CD14-positive monocyte (primary cell): ENCODE measurements around the gene GIT2. TPM values are rescaled to one million over a fixed set of nuclear protein-coding genes. Genes with fewer than 3 reads are reported as not detected.

Source experiments
- DNase-seq, 3 donors: peaks; one replicate each; pipeline ENCODE4 v3.0.0-alpha.2; 2011 to 2022
- H2AFZ ChIP-seq: 2 replicates; pipeline ENCODE4 v1.6.0; 2012; ENCODE audit warnings: mild to moderate bottlenecking, low read depth, low read length, inconsistent platforms; ENCODE audit not compliant: insufficient read depth, poor library complexity, severe bottlenecking
- H3K27ac ChIP-seq, 2 donors: 1 replicate in 1 of 2; 2 replicates in 1 of 2; pipeline ENCODE4 v1.5.1; 2012 to 2013; ENCODE audit warnings: low read length in 2 of 2, control low read depth in 1 of 2, inconsistent platforms in 1 of 2, low read depth in 1 of 2, mild to moderate bottlenecking in 1 of 2
- H3K27me3 ChIP-seq, 2 donors: one replicate each; pipeline versions ENCODE4 v1.6.0 to v1.6.1; 2011 to 2013; ENCODE audit warnings: low read length in 2 of 2; ENCODE audit not compliant: control insufficient read depth in 2 of 2, insufficient read depth in 2 of 2
- H3K36me3 ChIP-seq, 2 donors: replicated peaks in 1 of 2; 1 replicate in 1 of 2; 2 replicates in 1 of 2; pipeline versions ENCODE4 v1.5.1 to v1.6.1; 2012 to 2013; ENCODE audit warnings: low read length in 2 of 2, control low read depth in 1 of 2, inconsistent platforms in 1 of 2, mild to moderate bottlenecking in 1 of 2; ENCODE audit not compliant: insufficient read depth in 2 of 2, control insufficient read depth in 1 of 2
- H3K4me1 ChIP-seq, 2 donors: 1 replicate in 1 of 2; 2 replicates in 1 of 2; pipeline versions ENCODE4 v1.5.1 to v1.6.1; 2012 to 2013; ENCODE audit warnings: low read length in 2 of 2, control low read depth in 1 of 2, inconsistent platforms in 1 of 2, mild to moderate bottlenecking in 1 of 2, moderate library complexity in 1 of 2; ENCODE audit not compliant: insufficient read depth in 2 of 2, control insufficient read depth in 1 of 2
- H3K4me2 ChIP-seq: replicated peaks from 2 replicates; pipeline ENCODE3; 2012; ENCODE audit warnings: low read length, moderate library complexity, mild to moderate bottlenecking; ENCODE audit not compliant: poor library complexity, severe bottlenecking; ENCODE audit errors: extremely low read depth
- H3K4me3 ChIP-seq, 3 experiments: fragments of 200-600 bp in 1 of 3; sonication (generic) in 1 of 3; replicated peaks in 1 of 3; 1 replicate in 2 of 3; 2 replicates in 1 of 3; pipeline ENCODE4 v1.5.1; 2011 to 2013; ENCODE audit warnings: low read length in 3 of 3, mild to moderate bottlenecking in 3 of 3, control low read depth in 2 of 3, low read depth in 2 of 3, inconsistent platforms in 1 of 3, moderate library complexity in 1 of 3
- H3K79me2 ChIP-seq: 2 replicates; pipeline ENCODE4 v1.6.0; 2012; ENCODE audit warnings: mild to moderate bottlenecking, control low read depth, inconsistent platforms, low read length, moderate library complexity; ENCODE audit not compliant: insufficient read depth
- H3K9ac ChIP-seq: 2 replicates; pipeline ENCODE4 v1.6.0; 2017; ENCODE audit warnings: low read length, mild to moderate bottlenecking; ENCODE audit not compliant: insufficient read depth, poor library complexity, severe bottlenecking
- H3K9me3 ChIP-seq, 2 donors: replicated peaks in 1 of 2; 1 replicate in 1 of 2; 2 replicates in 1 of 2; pipeline versions ENCODE4 v1.5.1 to v1.6.1; 2012 to 2013; ENCODE audit warnings: low read length in 2 of 2, control low read depth in 1 of 2; ENCODE audit not compliant: control insufficient read depth in 1 of 2, insufficient read depth in 1 of 2
- H4K20me1 ChIP-seq: 2 replicates; pipeline ENCODE4 v1.6.0; 2012; ENCODE audit warnings: mild to moderate bottlenecking, low read length, control low read depth, moderate library complexity; ENCODE audit not compliant: insufficient read depth
- H3K27ac Mint-ChIP-seq, 7 donors: one replicate each; pipeline ENCODE4 v1.8.0; 2020; ENCODE audit warnings: mild to moderate bottlenecking in 7 of 7, mixed read lengths in 7 of 7, moderate library complexity in 6 of 7, inconsistent platforms in 2 of 7
- H3K27me3 Mint-ChIP-seq, 3 donors: one replicate each; pipeline ENCODE4 v1.8.0; 2021 to 2022; ENCODE audit warnings: low read depth in 3 of 3, mild to moderate bottlenecking in 3 of 3, mixed read lengths in 3 of 3, moderate library complexity in 3 of 3, inconsistent platforms in 1 of 3
- H3K36me3 Mint-ChIP-seq, 2 donors: one replicate each; pipeline ENCODE4 v1.8.0; 2020; ENCODE audit warnings: mixed read lengths in 2 of 2, inconsistent platforms in 1 of 2, mild to moderate bottlenecking in 1 of 2
- H3K4me1 Mint-ChIP-seq: one replicate; pipeline ENCODE4 v1.8.0; 2020; ENCODE audit warnings: mild to moderate bottlenecking, mixed read lengths
- H3K4me3 Mint-ChIP-seq, 2 donors: one replicate each; pipeline ENCODE4 v1.8.0; 2020; ENCODE audit warnings: mild to moderate bottlenecking in 2 of 2, mixed read lengths in 2 of 2, moderate library complexity in 1 of 2
- H3K9me3 Mint-ChIP-seq, 7 donors: one replicate each; pipeline ENCODE4 v1.8.0; 2020 to 2022; ENCODE audit warnings: mixed read lengths in 7 of 7, mild to moderate bottlenecking in 6 of 7, moderate library complexity in 6 of 7, inconsistent platforms in 2 of 7
- CTCF ChIP-seq: fragments of 200-600 bp; IDR thresholded peaks from one replicate; pipeline ENCODE4 v1.8.0; 2022; ENCODE audit warnings: antibody characterized with exemption, mild to moderate bottlenecking
- WGBS: methylation state at CpG from one replicate; pipeline ENCODE4 v1.1.5; 2013; ENCODE audit warnings: missing lambda C conversion rate; ENCODE audit not compliant: insufficient coverage; 5-methylcytosine and 5-hydroxymethylcytosine counted together
- intact Hi-C, 2 donors: fragments of 100-400 bp; cut with micrococcal nuclease; formaldehyde crosslinking; loops; one replicate each; pipeline versions ENCODE4 v1.15.0 to v1.15.1; 2023
- polyA plus RNA-seq, 3 donors: library from polyadenylated mRNA; depleted of rRNA in 1 of 3; unstranded in 2 of 3; stranded (reverse) in 1 of 3; fragments of 300-500 nt in 2 of 3; fragments of >200 nt in 1 of 3; fragmentation: Illumina TruSeq in 2 of 3; gene quantifications; 1 replicate in 2 of 3; 2 replicates in 1 of 3; pipeline ENCODE4 v1.2.3, GENCODE V29; 2012 to 2021

GIT2 gene
- polyA plus RNA-seq, 3 donors, result 75.8 to 139 (median 98.8) TPM

GRCh38 chr12:109910969-109911348 is 85.2 kb downstream of the GIT2 start:
- Histone ChIP-seq H3K4me2 (no peak overlapping the region), H3K9me3 (no peaks in the 10 kb centered on the region), H3K9ac (no peak overlapping the region), H3K4me1 (peaks cover 2 to 4% of the 10 kb centered on the region in 2 donors), H3K27me3 (no peaks in the 10 kb centered on the region), H3K36me3 (peaks cover 85 to 100% of the 10 kb centered on the region in 2 donors), H3K4me3 (no peak overlapping the region), H3K79me2 (no peaks in the 10 kb centered on the region), H3K27ac (peak overlapping the region in 1 of 2 donors; percentile 0), H4K20me1 (peaks cover 13% of the 10 kb centered on the region), H2AFZ (no peak overlapping the region)
- Mint-ChIP-seq H3K27ac (peak overlapping the region in 3 of 7 donors; percentile 8 to 42 (median 42)), H3K4me3 (no peak overlapping the region), H3K27me3 (no peaks in the 10 kb centered on the region), H3K4me1 (peaks cover 6% of the 10 kb centered on the region), H3K9me3 (no peaks in the 10 kb centered on the region), H3K36me3 (peaks cover 90 to 99% of the 10 kb centered on the region in 2 donors)
- 88% methylated on average over 9 of the region's 12 CpGs for WGBS
- DNase-seq, result no peak
- intact Hi-C loops, result no loop called here
- peak; percentile 19 for TF ChIP-seq CTCF

DNA sequence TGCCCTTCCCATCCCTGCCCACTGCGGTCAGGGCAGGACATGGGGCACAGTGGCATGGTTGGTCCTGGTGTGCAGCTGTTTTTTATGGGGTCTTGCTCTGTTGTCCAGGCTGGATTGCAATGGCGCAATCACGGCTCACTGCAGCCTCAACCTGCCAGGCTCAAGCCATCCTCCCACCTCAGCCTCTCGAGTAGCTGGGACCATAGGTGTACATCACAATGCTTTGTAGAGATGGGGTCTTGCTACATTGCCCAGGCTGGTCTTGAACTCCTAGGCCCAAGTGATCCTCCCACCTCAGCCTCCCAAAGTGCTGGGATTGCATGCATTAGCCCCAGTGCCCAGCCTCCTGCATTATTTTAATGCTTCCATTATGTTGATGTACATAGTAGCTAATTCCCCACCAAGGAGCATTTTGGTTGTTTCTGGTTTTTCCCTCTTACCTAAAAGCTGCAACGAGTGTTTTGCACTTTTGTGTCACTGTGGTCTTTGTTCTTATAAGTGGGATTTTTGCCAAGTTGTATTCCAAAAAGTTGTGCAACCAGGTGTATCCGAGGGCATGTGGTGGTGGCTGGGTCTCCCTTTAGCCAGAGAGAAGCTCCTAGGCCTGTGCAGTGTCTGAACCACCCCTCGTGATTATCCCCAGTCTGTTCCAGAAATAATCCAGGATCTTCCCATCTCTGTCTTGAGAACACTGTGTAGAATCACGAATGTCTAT is 85.8 kb downstream of the GIT2 start:
- Histone ChIP-seq H3K9me3 (no peaks in the 10 kb centered on the region), H3K27me3 (no peaks in the 10 kb centered on the region), H3K79me2 (no peaks in the 10 kb centered on the region), H3K9ac (no peak overlapping the region), H3K4me3 (no peak overlapping the region), H3K36me3 (peaks cover 85 to 100% of the 10 kb centered on the region in 2 donors), H2AFZ (no peak overlapping the region), H4K20me1 (peaks cover 8% of the 10 kb centered on the region), H3K4me2 (no peak overlapping the region), H3K4me1 (peaks cover 2 to 4% of the 10 kb centered on the region in 2 donors), H3K27ac (peak overlapping the region in 1 of 2 donors; percentile 0)
- peaks cover 6% of the 10 kb centered on the region for H3K4me1 Mint-ChIP-seq
- peaks cover 90 to 99% of the 10 kb centered on the region in 2 donors for H3K36me3 Mint-ChIP-seq
- DNase-seq, result no peak
- H3K27ac Mint-ChIP-seq, result peak overlapping the region in 2 of 7 donors; percentile 8 to 46
- 100% methylated on average over 1 of the region's 8 CpGs for WGBS
- H3K9me3 Mint-ChIP-seq, result no peaks in the 10 kb centered on the region
- no peak for TF ChIP-seq CTCF
- intact Hi-C loops, result no loop called here
- H3K4me3 Mint-ChIP-seq, result no peak overlapping the region
- H3K27me3 Mint-ChIP-seq, result no peaks in the 10 kb centered on the region
